HG02840 (cell line): Measurements from ENCODE around the gene DGUOK.
"Not testable (repeated sequence)": the region's sequence is repeated elsewhere in the genome, so short reads cannot be mapped to it uniquely, and the experiment has no call there.

ENCODE experiments used
- ATAC-seq: cut with Tn5 transposase; IDR thresholded peaks from one replicate; pipeline ENCODE4 v1.9.1; 2021; ENCODE audit warnings: mild to moderate bottlenecking, moderate library complexity, moderate number of reproducible peaks; ENCODE audit not compliant: unreplicated experiment, low FRiP score

The DGUOK gene

DNA sequence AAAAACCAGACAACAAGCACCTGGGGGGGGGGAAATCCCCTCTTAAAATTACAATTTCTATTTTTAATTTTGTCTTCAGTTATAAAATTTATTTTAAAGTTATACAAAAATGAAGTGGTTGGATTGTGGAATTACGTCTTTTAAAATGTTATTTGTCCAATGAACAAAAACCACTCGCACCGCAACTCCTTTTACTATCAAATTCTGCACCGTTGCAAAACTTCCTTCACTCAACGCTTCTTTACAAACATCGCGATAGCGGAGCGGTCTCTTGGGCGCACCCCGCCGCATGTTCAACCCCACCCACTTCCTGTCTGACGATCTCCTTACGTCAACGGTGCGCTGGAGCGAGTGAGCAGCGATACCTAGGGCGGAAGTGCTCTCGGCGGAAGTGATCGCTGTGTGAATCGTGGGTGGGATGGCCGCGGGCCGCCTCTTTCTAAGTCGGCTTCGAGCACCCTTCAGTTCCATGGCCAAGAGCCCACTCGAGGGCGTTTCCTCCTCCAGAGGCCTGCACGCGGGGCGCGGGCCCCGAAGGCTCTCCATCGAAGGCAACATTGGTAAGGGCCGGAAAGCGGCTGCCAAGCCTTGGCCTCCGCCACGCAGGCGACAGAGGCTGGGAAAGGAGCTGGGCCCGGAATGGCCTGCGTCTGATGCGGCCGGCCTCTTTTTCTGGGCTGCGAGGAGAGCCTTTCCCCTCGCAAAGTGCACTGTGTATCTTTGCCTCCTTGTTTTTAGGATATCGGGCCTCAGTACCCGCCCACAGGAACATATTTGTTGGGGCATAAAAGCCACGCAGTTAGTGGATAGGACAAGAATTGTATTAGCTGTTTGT, at the start of gene DGUOK:
Gene DGUOK, plus strand, starts transcription at position 388 of the 835 bp plus-strand sequence. Its CDS starts 31 bp downstream, at position 419.
- peak; percentile 99 for ATAC-seq

GRCh38 chr2:73877071-73877802, 49.4 kb upstream of the DGUOK start:
- no peak for ATAC-seq

DNA sequence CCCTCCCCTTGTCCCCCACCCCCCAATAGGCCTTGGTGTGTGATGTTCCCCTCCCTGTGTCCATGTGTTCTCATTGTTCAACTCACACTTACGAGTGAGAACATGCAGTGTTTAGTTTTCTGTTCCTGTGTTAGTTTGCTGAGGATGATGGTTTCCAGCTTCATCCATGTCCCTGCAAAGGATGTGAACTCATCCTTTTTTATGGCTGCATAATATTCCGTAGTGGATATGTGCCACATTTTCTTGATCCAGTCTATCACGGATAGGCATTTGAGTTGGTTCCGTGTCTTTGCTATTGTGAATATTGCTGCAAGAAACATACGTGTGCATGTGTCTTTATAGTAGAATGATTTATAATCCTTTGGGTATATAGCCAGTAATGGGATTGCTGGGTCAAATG, 48.7 kb upstream of the DGUOK start:
- ATAC-seq = not testable (repeated sequence)

- no peak for ATAC-seq
Measured at GRCh38 chr2:73885406-73885805, 41.3 kb upstream of the DGUOK start.

DNA sequence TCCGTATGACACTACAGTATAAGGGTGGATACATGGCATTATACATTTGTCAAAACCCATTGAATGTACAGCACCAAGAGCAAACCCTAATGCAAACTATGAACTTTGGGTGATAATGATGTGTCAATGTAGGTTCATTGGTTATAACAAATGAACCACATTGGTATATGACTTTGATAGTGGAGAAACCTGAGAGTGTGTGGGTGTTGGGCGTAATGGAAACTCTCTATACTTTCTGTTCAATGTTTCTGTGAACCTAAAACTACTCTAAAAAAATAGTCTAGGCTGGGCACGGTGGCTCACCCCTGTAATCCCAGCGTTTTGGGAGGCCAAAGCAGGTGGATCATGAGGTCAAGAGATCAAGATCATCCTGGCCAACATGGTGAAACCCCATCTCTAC, 40.3 kb upstream of the DGUOK start:
- no peak for ATAC-seq

GRCh38 chr2:73887596-73888353, 38.9 kb upstream of the DGUOK start:
- not testable (repeated sequence) for ATAC-seq

DNA sequence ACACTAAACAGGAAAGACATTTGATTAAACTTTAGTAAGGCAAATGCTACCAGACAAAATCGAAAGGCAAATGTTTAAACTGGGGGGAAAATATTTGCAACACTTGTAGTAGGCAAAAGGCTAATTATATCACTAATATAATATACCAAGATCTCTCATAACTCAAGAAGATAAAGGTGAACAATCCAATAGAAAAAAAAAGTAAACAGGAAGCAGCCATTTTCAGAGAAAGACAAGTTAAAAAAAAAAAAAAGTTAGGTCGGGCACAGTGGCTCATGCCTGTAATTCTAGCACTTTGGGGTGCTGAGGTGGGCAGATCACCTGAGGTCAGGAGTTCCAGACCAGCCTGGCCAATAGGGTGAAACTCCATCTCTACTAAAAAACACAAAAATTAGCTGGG, 38.3 kb upstream of the DGUOK start:
- ATAC-seq = no peak

GRCh38 chr2:73889206-73889605, 37.5 kb upstream of the DGUOK start:
- ATAC-seq = no peak

DNA sequence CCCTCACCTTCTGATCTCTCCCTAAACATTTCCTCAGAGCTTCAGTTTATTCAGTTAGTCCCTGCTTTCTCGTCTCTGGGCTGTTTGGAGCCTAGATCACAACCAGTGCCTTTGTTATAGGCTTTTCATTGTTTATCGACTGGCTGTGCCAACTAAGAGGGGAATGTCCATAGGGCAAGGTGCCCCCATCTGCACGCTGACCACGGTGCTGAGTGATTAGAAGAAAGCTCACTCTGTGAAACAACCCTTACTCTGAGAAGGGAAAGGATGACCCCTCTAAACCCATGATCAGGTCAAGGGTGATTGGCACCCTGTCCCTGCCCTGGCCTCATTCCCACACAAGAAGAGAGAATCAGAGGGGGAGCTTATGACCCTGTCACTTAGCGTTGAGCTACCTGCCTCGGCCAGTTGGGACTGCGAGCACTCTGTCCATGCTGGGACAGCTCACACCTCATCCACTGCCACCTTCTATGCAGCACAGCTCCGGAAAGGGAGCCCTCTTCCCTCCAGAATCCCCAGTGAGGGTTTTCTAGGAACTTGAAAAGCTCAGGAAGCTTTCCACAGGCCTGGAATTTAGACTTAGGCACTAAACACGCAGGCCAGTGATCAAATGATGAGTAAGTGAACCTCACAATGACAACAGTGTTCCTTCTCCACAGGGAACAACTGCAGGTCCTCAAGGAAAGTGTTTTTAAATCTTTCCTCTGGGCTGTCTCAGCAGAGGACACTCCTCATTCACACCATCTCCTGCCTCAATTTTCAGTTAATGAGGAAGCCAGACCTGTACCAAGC, 36.2 kb upstream of the DGUOK start:
- ATAC-seq = no peak

DNA sequence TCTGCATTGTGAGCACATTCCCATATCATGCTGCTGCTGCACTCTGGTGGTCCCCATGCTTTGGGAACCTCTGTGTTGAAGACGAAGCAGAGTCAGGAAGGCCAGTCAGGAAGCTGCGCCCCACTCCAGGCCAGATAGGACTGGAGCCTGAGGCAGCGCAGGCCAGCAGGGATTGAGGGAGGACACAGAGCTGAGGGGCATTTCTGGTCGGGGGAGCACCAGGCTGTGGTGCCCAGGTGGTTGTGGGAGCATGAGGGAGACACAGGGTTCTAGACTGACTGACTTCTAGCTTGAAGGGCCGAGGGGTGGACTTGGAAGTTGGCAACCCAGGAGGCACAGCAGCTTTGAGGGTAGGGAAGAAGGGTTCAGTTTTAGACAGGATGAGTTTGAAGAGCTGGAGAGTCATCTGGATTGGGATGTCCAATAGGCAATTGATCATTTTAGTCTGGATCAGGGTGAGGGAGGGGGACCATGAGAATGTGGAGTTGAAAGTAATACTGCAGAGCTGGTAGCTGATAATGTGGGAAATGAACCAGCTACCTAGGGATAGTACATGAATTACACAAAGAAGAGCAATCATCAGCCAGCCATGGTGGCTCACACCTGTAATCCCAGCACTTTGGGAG, 35.3 kb upstream of the DGUOK start:
- ATAC-seq = no peak

DNA sequence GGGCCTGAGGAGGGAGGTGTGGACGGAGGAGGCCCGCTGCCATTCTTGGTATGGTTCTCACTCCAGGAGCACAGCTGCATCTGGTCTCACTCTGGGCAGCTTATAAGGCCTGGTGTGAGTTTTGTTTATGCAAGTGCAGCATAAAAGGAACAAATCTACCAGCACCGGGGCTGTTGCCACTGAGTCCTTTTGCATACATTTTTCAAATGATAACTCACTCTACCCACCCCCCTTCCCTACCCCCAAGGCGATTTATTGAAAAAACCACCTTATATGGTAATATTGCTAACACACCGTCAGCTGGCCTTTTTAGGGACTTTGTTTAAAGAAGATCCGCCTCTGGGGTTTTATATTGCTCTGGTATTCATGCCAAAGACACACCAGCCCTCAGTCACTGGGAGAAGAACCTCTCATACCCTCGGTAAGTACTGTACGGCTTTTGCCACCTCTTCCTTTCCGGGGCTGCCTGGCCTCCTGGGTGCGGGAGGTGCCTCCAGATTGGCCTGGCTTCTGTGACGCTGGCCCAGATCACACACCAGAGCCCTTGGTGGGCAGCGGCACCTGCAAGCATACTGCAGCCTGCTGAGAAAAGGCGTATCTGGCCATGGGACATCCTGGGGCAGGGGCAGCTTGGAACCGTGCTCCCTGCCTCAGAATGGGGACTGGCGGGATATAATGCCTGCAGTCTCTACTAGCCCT, 33.9 kb upstream of the DGUOK start, which contains the start of gene ACTG2:
Gene ACTG2, plus strand, starts transcription at position 378 of the 699 bp plus-strand sequence. CDS start 8,304 bp downstream, outside the sequence.
- ATAC-seq = no peak

GRCh38 chr2:73893764-73894474, 32.8 kb upstream of the DGUOK start:
- no peak for ATAC-seq

DNA sequence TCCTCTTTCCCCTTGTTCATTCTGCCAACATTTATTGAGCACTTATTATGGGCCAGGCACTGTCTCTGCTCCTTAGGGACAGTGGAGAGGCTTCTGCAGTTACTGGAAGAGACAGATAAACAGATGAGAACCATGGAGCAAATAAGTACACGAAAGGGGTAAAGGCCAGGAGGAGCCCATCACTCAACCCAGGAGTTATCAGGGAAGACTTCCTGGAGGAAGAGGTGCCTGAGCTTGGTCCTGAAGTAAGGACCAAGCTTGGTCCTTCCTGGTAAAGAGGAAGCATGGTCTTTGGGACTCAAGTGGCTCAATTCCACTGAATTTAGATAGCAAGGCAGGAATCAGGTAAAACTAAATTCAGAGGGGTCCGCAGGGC, 32.2 kb upstream of the DGUOK start:
- ATAC-seq = no peak

DNA sequence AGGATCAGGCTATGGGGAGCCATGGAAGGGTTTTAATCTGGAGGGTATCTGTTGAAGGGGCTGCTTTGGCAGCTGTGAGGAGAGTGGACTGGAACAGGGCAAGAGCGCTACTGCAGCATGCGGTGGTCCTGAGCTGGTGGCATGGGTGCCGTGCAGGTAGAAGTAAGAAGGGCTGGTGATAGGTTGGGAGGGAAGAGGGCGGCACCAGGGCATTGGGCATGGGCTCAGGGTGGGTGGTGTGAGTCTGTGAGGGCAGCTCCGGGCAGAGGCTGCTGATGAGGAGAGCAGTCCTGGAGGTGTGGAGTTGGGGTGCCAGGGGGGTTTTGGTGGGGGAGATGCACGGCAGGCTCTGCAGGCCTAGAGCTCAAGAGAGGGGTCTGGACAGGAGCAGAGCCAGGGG, 31.8 kb upstream of the DGUOK start:
- no peak for ATAC-seq

DNA sequence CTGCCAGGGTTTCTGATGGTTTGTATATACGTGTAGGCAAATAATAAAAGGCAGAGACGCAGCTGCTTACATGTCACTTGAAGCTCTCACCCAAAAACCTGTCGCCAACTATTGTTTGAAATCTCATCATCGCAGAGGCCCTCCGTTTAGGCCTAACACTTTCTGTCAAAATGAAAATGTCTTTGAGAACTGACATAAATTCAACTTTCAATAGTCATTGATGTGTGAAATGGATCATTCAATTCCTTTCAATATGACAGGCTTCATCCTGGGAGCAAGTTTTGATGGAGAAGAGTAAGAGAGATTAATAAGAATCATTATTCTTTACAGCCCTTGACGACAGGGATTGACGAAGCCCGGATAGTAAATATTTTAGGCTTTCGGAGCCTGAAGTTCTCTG, 31.2 kb upstream of the DGUOK start:
- no peak for ATAC-seq

GRCh38 chr2:73896362-73897239, 30.1 kb upstream of the DGUOK start:
- ATAC-seq = no peak

- no peak for ATAC-seq
Measured at GRCh38 chr2:73897240-73897583, 29.5 kb upstream of the DGUOK start.

- ATAC-seq = no peak
Measured at GRCh38 chr2:73897934-73898333, 28.7 kb upstream of the DGUOK start.
